Peyer's patch (tissue), 4 donors: Measurements from ENCODE around the gene PLEKHG1.

Experiments used
- POLR2A ChIP-seq, 2 donors: fragments of 450-650 bp; IDR thresholded peaks; one replicate each; pipeline ENCODE4 v1.5.1; 2017; ENCODE audit warnings: antibody characterized with exemption in 2 of 2, mild to moderate bottlenecking in 2 of 2, moderate library complexity in 2 of 2
- TF ChIP-seq, protein P1 (sequence below), 6 experiments: fragments of 450-650 bp in 4 of 6; fragments of 200-600 bp in 2 of 6; sonication (generic) in 1 of 6; IDR thresholded peaks; one replicate each; pipeline ENCODE4 v1.5.1; 2017 to 2019; ENCODE audit warnings: antibody characterized with exemption in 6 of 6, mild to moderate bottlenecking in 3 of 6, moderate library complexity in 1 of 6

DNA sequence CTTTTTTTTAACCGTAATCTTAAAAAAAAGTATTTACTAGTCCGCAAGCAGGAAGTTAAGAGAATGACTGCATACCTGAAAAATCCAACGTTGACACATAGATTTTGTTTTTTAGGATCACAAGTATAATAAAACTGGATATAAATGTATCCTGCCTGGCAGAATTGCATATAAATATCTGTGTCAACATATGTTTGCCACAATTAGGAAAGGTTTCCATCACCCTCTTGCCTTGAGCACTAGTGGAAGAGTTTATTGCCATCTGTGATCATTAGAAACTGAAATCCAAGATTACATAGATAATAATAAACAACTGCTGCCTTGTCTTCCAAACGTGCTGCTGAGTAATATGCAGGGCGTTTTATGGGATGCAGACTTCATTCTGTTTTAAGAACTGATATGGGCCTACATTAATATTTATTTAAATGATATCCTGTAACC is 27.9 kb downstream of the PLEKHG1 start:
- TF ChIP-seq, protein P1, sequence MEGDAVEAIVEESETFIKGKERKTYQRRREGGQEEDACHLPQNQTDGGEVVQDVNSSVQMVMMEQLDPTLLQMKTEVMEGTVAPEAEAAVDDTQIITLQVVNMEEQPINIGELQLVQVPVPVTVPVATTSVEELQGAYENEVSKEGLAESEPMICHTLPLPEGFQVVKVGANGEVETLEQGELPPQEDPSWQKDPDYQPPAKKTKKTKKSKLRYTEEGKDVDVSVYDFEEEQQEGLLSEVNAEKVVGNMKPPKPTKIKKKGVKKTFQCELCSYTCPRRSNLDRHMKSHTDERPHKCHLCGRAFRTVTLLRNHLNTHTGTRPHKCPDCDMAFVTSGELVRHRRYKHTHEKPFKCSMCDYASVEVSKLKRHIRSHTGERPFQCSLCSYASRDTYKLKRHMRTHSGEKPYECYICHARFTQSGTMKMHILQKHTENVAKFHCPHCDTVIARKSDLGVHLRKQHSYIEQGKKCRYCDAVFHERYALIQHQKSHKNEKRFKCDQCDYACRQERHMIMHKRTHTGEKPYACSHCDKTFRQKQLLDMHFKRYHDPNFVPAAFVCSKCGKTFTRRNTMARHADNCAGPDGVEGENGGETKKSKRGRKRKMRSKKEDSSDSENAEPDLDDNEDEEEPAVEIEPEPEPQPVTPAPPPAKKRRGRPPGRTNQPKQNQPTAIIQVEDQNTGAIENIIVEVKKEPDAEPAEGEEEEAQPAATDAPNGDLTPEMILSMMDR (IDR thresholded peaks at IDR 0.05): no peak
- TF ChIP-seq POLR2A (IDR thresholded peaks at IDR 0.05): no peak
